Liver (tissue), 9 donors: ENCODE measurements around the gene NIPAL4. TPM values are rescaled to one million over a fixed set of nuclear protein-coding genes. Genes with fewer than 3 reads are reported as not detected.

Experiments used
- DNase-seq: peaks from one replicate; pipeline ENCODE4 v3.0.0-alpha.2; 2017; ENCODE audit warnings: low spot score
- H3K27ac ChIP-seq, 2 donors: one replicate each; pipeline ENCODE4 v1.7.0; 2013; ENCODE audit warnings: inconsistent platforms in 2 of 2, low read length in 2 of 2, control low read depth in 1 of 2, low read depth in 1 of 2, mild to moderate bottlenecking in 1 of 2
- H3K27me3 ChIP-seq, 4 donors: one replicate each; pipeline versions ENCODE4 v1.6.1 to v1.7.0; 2013; ENCODE audit warnings: low read length in 3 of 4, inconsistent platforms in 1 of 4, mild to moderate bottlenecking in 1 of 4, moderate library complexity in 1 of 4; ENCODE audit not compliant: control insufficient read depth in 4 of 4, insufficient read depth in 4 of 4
- H3K36me3 ChIP-seq, 4 donors: one replicate each; pipeline versions ENCODE4 v1.6.1 to v1.7.0; 2013; ENCODE audit warnings: low read length in 3 of 4, mild to moderate bottlenecking in 3 of 4, low read depth in 1 of 4, moderate library complexity in 1 of 4; ENCODE audit not compliant: control insufficient read depth in 4 of 4, insufficient read depth in 3 of 4
- H3K4me1 ChIP-seq, 4 donors: one replicate each; pipeline versions ENCODE4 v1.6.1 to v1.7.0; 2013; ENCODE audit warnings: low read length in 3 of 4, mild to moderate bottlenecking in 3 of 4, moderate library complexity in 1 of 4; ENCODE audit not compliant: control insufficient read depth in 4 of 4, insufficient read depth in 4 of 4
- H3K4me3 ChIP-seq, 3 donors: one replicate each; pipeline versions ENCODE4 v1.6.1 to v1.7.0; 2013; ENCODE audit warnings: low read length in 3 of 3, control low read depth in 1 of 3, low read depth in 1 of 3, mild to moderate bottlenecking in 1 of 3
- H3K9ac ChIP-seq, 2 donors: one replicate each; pipeline ENCODE4 v1.7.0; 2013; ENCODE audit warnings: low read length in 2 of 2, mild to moderate bottlenecking in 2 of 2, moderate library complexity in 2 of 2, control low read depth in 1 of 2, low read depth in 1 of 2
- H3K9me3 ChIP-seq, 4 donors: one replicate each; pipeline versions ENCODE4 v1.6.1 to v1.7.0; 2013; ENCODE audit warnings: low read length in 3 of 4; ENCODE audit not compliant: control insufficient read depth in 4 of 4
- EGR1 ChIP-seq, 2 donors: IDR thresholded peaks; 2 replicates each; pipeline ENCODE4 v1.6.1; 2016 to 2018; ENCODE audit warnings: antibody characterized with exemption in 2 of 2, low read depth in 2 of 2
- FOXA1 ChIP-seq: IDR thresholded peaks from 2 replicates; pipeline ENCODE4 v1.6.1; 2016; ENCODE audit warnings: antibody characterized with exemption
- FOXA2 ChIP-seq: IDR thresholded peaks from 2 replicates; pipeline ENCODE4 v1.6.1; 2016; ENCODE audit warnings: antibody characterized with exemption
- GABPA ChIP-seq, 2 donors: IDR thresholded peaks in 1 of 2; conservative IDR thresholded peaks in 1 of 2; 2 replicates each; pipeline ENCODE4 v1.6.1; 2016; ENCODE audit warnings: antibody characterized with exemption in 2 of 2, mild to moderate bottlenecking in 1 of 2, moderate library complexity in 1 of 2
- HNF4A ChIP-seq, 2 donors: conservative IDR thresholded peaks; 2 replicates each; pipeline ENCODE4 v1.6.1; 2016; ENCODE audit warnings: antibody characterized with exemption in 2 of 2, mild to moderate bottlenecking in 2 of 2
- HNF4G ChIP-seq: IDR thresholded peaks from 2 replicates; pipeline ENCODE4 v1.6.1; 2016; ENCODE audit warnings: antibody characterized with exemption
- JUND ChIP-seq, 2 donors: IDR thresholded peaks; 2 replicates each; pipeline ENCODE4 v1.6.1; 2016; ENCODE audit warnings: antibody characterized with exemption in 2 of 2
- NR2F2 ChIP-seq: IDR thresholded peaks from 2 replicates; pipeline ENCODE4 v1.6.1; 2016; ENCODE audit warnings: antibody characterized with exemption
- RAD21 ChIP-seq, 2 donors: IDR thresholded peaks; 2 replicates each; pipeline ENCODE4 v1.6.1; 2016; ENCODE audit warnings: antibody characterized with exemption in 2 of 2, mild to moderate bottlenecking in 2 of 2
- REST ChIP-seq: IDR thresholded peaks from 2 replicates; pipeline ENCODE4 v1.6.1; 2016; ENCODE audit warnings: antibody characterized with exemption, mild to moderate bottlenecking
- RXRA ChIP-seq, 2 donors: IDR thresholded peaks; 2 replicates each; pipeline ENCODE4 v1.6.1; 2017 to 2018; ENCODE audit warnings: antibody characterized with exemption in 2 of 2, mild to moderate bottlenecking in 1 of 2
- TAF1 ChIP-seq: conservative IDR thresholded peaks from 2 replicates; pipeline ENCODE4 v1.6.1; 2016; ENCODE audit warnings: antibody characterized with exemption, mild to moderate bottlenecking
- YY1 ChIP-seq: IDR thresholded peaks from 2 replicates; pipeline ENCODE4 v1.6.1; 2016; ENCODE audit warnings: antibody characterized with exemption, mild to moderate bottlenecking
- ZBTB33 ChIP-seq: IDR thresholded peaks from 2 replicates; pipeline ENCODE4 v1.6.1; 2016; ENCODE audit warnings: antibody characterized with exemption
- WGBS: extraction: QIAGEN DNeasy Blood & Tissue Kit; methylation state at CpG from one replicate; pipeline ENCODE4 v1.1.7; 2013; 5-methylcytosine and 5-hydroxymethylcytosine counted together
- polyA plus RNA-seq, 2 donors: library from polyadenylated mRNA; stranded (reverse) in 1 of 2; unstranded in 1 of 2; fragments of 200-250 nt in 1 of 2; fragments of >200 nt in 1 of 2; fragmentation: Nextera tagmentation in 1 of 2; extraction: Ambion mirVana in 1 of 2; gene quantifications; one replicate each; pipeline versions ENCODE4 v1.2.1 to v1.2.3, GENCODE V29; 2013 to 2015
- total RNA-seq, 2 donors: library from RNA; depleted of rRNA; stranded (reverse); fragments of >200 nt; gene quantifications; one replicate each; pipeline ENCODE4 v1.2.3, GENCODE V29; 2014
- TF ChIP-seq, protein P1 (sequence below): fragments of 150-350 bp; IDR thresholded peaks from 2 replicates; pipeline ENCODE4 v1.5.1; 2017; ENCODE audit warnings: improper control_type of control experiment, low read depth, low read length; ENCODE audit not compliant: missing input control
- TF ChIP-seq, protein P2 (sequence below): IDR thresholded peaks from 2 replicates; pipeline ENCODE4 v1.6.1; 2016; ENCODE audit warnings: antibody characterized with exemption
- TF ChIP-seq, protein P3 (sequence below): IDR thresholded peaks from 2 replicates; pipeline ENCODE4 v1.6.1; 2016; ENCODE audit warnings: antibody characterized with exemption
- donor health status: healthy.
- donor health status: healthy.
- donor health status: healthy.
- donor health status: healthy.
- donor health status: healthy.

The NIPAL4 gene
- total and polyA plus RNA-seq, 4 donors = not detected

GRCh38 chr5:157470631-157471030 lies 10.6 kb downstream of the NIPAL4 start:
- Histone ChIP-seq H3K36me3 (no peaks in the 10 kb centered on the region), H3K27ac (no peak overlapping the region), H3K9me3 (no peaks in the 10 kb centered on the region), H3K27me3 (no peaks in the 10 kb centered on the region), H3K4me1 (no peaks in the 10 kb centered on the region), H3K9ac (no peak overlapping the region), H3K4me3 (no peak overlapping the region)
- TF ChIP-seq JUND (IDR thresholded peaks at IDR 0.05) = no peak
- TF ChIP-seq GABPA (IDR thresholded peaks at IDR 0.05 in 1 of 2, conservative IDR thresholded peaks at IDR 0.05 in 1 of 2) = no peak
- TF ChIP-seq YY1 = no peak
- no peak for TF ChIP-seq FOXA2
- TF ChIP-seq HNF4A (conservative IDR thresholded peaks at IDR 0.05) = no peak
- TF ChIP-seq EGR1 (IDR thresholded peaks at IDR 0.05; ENCODE audit: low read depth in 2 of 2) = no peak
- TF ChIP-seq ZBTB33 = no peak
- no peak for TF ChIP-seq TAF1
- TF ChIP-seq, protein P1, sequence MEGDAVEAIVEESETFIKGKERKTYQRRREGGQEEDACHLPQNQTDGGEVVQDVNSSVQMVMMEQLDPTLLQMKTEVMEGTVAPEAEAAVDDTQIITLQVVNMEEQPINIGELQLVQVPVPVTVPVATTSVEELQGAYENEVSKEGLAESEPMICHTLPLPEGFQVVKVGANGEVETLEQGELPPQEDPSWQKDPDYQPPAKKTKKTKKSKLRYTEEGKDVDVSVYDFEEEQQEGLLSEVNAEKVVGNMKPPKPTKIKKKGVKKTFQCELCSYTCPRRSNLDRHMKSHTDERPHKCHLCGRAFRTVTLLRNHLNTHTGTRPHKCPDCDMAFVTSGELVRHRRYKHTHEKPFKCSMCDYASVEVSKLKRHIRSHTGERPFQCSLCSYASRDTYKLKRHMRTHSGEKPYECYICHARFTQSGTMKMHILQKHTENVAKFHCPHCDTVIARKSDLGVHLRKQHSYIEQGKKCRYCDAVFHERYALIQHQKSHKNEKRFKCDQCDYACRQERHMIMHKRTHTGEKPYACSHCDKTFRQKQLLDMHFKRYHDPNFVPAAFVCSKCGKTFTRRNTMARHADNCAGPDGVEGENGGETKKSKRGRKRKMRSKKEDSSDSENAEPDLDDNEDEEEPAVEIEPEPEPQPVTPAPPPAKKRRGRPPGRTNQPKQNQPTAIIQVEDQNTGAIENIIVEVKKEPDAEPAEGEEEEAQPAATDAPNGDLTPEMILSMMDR = no peak
- TF ChIP-seq, protein P2, sequence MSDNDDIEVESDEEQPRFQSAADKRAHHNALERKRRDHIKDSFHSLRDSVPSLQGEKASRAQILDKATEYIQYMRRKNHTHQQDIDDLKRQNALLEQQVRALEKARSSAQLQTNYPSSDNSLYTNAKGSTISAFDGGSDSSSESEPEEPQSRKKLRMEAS = no peak
- no peak for TF ChIP-seq REST
- no peak for TF ChIP-seq NR2F2
- no peak for TF ChIP-seq FOXA1
- no peak for TF ChIP-seq RAD21 (IDR thresholded peaks at IDR 0.05)
- no peak for TF ChIP-seq HNF4G
- 70% methylated on average over 1 of the region's 1 CpG for WGBS
- no peak for DNase-seq

DNA sequence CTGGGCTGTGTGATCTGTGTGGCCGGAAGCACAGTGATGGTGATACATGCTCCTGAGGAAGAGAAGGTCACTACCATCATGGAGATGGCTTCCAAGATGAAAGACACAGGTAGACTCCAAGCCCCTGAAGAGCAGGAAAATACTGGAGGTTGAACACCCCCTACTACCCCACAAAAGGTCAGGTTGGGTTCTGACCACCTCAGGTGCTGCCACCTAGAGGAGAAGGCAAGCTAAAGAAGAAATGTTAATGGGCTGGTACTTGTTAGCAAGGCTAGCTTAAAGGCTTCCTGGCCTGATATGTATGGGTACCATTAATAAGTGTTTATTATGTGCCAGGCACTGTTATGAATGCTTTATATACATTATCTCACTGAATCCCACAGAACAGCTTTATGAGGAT lies 11.7 kb downstream of the NIPAL4 start:
- 98% methylated on average over 1 of the region's 1 CpG for WGBS
- TF ChIP-seq TAF1 (no peak), HNF4A (conservative IDR thresholded peaks at IDR 0.05) (no peak), FOXA1 (no peak), FOXA2 (no peak), NR2F2 (no peak), RXRA (IDR thresholded peaks at IDR 0.05) (no peak), REST (no peak), JUND (IDR thresholded peaks at IDR 0.05) (no peak)
- TF ChIP-seq, protein P3, sequence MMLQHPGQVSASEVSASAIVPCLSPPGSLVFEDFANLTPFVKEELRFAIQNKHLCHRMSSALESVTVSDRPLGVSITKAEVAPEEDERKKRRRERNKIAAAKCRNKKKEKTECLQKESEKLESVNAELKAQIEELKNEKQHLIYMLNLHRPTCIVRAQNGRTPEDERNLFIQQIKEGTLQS = no peak
- TF ChIP-seq, protein P1 = peak; percentile 29
- TF ChIP-seq, protein P2 = no peak

More for the DNA sequence above, 11.7 kb downstream of the NIPAL4 start:
- Histone ChIP-seq H3K36me3 (no peaks in the 10 kb centered on the region), H3K4me1 (no peaks in the 10 kb centered on the region), H3K4me3 (no peak overlapping the region), H3K27me3 (no peaks in the 10 kb centered on the region), H3K9ac (no peak overlapping the region), H3K9me3 (no peaks in the 10 kb centered on the region), H3K27ac (no peak overlapping the region)
- DNase-seq = no peak
